ENCODE measurements around the gene IMPG2. TPM values are rescaled to one million over a fixed set of nuclear protein-coding genes. Genes with fewer than 3 reads are reported as not detected.

IMPG2 gene
- total RNA-seq, 6 donors from 2014 or later: 0.11 to 1.0 (median 0.20) TPM; not detected in 1

- Histone ChIP-seq H3K27ac (no peak overlapping the region), H3K27me3 (no peaks in the 10 kb centered on the region), H3K9me3 (peaks cover 0 to 6% (median 5%) of the 10 kb centered on the region in 4 donors), H3K4me1 (no peaks in the 10 kb centered on the region), H3K36me3 (no peaks in the 10 kb centered on the region), H3K4me3 (no peak overlapping the region)
- ATAC-seq (ENCODE audit: low FRiP score in 2 of 2): peak in 1 of 2 donors; percentile 77
- 84 to 86% methylated on average over 3 of the region's 3 CpGs for WGBS, 2 donors
- DNase-seq: no peak
- TF ChIP-seq POLR2A (IDR thresholded peaks at IDR 0.05) (no peak), POLR2AphosphoS5 (IDR thresholded peaks at IDR 0.05) (no peak), CTCF (IDR thresholded peaks at IDR 0.05) (no peak), EP300 (IDR thresholded peaks at IDR 0.05) (no peak)
Measured at GRCh38 chr3:101223016-101223415, 97.4 kb downstream of the IMPG2 start.

- DNase-seq: peak in 1 of 2 donors; percentile 1
- ATAC-seq (ENCODE audit: low FRiP score in 2 of 2): no peak
- no peak overlapping the region for H3K27ac ChIP-seq
- TF ChIP-seq POLR2AphosphoS5 (IDR thresholded peaks at IDR 0.05): no peak
- TF ChIP-seq POLR2A (IDR thresholded peaks at IDR 0.05): no peak
- TF ChIP-seq EP300 (IDR thresholded peaks at IDR 0.05): no peak
- TF ChIP-seq CTCF (IDR thresholded peaks at IDR 0.05): no peak
- no peaks in the 10 kb centered on the region for H3K4me1 ChIP-seq
- H3K9me3 ChIP-seq: peaks cover 0 to 6% (median 5%) of the 10 kb centered on the region in 4 donors
- H3K27me3 ChIP-seq: no peaks in the 10 kb centered on the region
- no peak overlapping the region for H3K4me3 ChIP-seq
- 88 to 93% methylated on average over 3 to 4 of the region's 4 CpGs for WGBS, 2 donors
- H3K36me3 ChIP-seq: no peaks in the 10 kb centered on the region
Measured at GRCh38 chr3:101219842-101220560, 100.4 kb downstream of the IMPG2 start.

GRCh38 chr3:101217472-101218245, 102.7 kb downstream of the IMPG2 start:
- no peak overlapping the region for H3K27ac ChIP-seq
- 72 to 81% methylated on average over 3 of the region's 3 CpGs for WGBS, 2 donors

GRCh38 chr3:101216710-101217465, 103.5 kb downstream of the IMPG2 start:
- DNase-seq: peak in 1 of 2 donors; percentile 43

More at GRCh38 chr3:101217472-101218245, 102.7 kb downstream of the IMPG2 start:
- H3K4me1 ChIP-seq: no peaks in the 10 kb centered on the region
- DNase-seq (no peak), ATAC-seq (ENCODE audit: low FRiP score in 2 of 2) (peak in 1 of 2 donors; percentile 22)
- H3K9me3 ChIP-seq: peaks cover 0 to 13% (median 5%) of the 10 kb centered on the region in 4 donors
- H3K36me3 ChIP-seq: no peaks in the 10 kb centered on the region
- TF ChIP-seq POLR2AphosphoS5 (IDR thresholded peaks at IDR 0.05) (no peak), POLR2A (IDR thresholded peaks at IDR 0.05) (no peak), CTCF (IDR thresholded peaks at IDR 0.05) (no peak)
- H3K27me3 ChIP-seq: no peaks in the 10 kb centered on the region
- no peak overlapping the region for H3K4me3 ChIP-seq

More at GRCh38 chr3:101216710-101217465, 103.5 kb downstream of the IMPG2 start:
- H3K27me3 ChIP-seq: no peaks in the 10 kb centered on the region
- no peaks in the 10 kb centered on the region for H3K36me3 ChIP-seq
- H3K4me3 ChIP-seq: no peak overlapping the region
- TF ChIP-seq CTCF (IDR thresholded peaks at IDR 0.05) (no peak), POLR2AphosphoS5 (IDR thresholded peaks at IDR 0.05) (peak in 1 of 2 donors; percentile 9), EP300 (IDR thresholded peaks at IDR 0.05) (no peak)
- H3K4me1 ChIP-seq: no peaks in the 10 kb centered on the region
- peak; percentile 90 to 96 for ATAC-seq (ENCODE audit: low FRiP score in 2 of 2)
- WGBS, 2 donors: 56 to 65% methylated on average over 3 of the region's 3 CpGs
- H3K9me3 ChIP-seq: peaks cover 0 to 13% (median 5%) of the 10 kb centered on the region in 4 donors
- no peak overlapping the region for H3K27ac ChIP-seq

Measured in upper lobe of left lung (tissue), 6 donors.